Fibroblast of upper back skin (primary cell): ENCODE results near the gene FRAS1.

Source experiments
- DNase-seq: peaks from one replicate; pipeline ENCODE4 v3.0.0-alpha.2; 2013

Gene FRAS1

DNA sequence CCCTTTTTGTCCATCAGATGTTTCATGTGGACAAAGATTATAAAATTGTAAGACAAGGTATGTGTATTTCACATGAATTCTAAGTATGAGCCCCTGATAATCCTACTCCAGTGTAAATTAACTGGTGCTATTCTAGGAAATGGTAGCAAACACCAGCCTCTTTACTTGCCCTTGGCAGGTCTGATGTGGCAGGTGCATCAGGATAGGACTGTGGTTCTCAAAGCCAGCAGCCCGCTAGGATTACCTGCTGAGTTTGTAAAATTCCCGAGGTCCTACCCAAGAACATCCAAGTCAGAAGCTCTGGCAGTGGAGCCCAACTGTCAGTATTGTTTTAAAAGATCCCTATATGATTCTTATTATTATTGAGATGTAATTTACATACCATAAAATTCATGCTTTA, 320.4 kb downstream of the FRAS1 start:
- no peak for DNase-seq

DNA sequence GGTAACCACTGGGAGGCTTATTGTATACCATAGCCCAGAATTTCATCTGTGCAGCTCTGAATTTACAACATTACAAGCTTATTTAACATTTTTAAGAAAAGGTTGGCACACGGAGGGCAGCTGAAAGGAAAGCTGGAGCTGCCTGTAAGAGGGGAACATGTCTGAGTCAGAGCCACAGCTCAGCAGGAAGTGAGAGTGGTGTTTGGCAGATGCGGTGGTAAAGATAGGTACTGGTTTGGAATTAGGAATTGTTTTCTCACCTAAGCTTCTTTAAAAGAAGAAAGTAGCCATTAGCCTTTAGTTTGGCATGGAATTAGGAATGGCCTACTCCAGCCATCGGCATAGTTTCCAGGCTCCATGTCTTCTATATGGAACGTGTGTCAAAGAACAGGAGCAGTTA, 321.9 kb downstream of the FRAS1 start:
- DNase-seq: no peak

DNA sequence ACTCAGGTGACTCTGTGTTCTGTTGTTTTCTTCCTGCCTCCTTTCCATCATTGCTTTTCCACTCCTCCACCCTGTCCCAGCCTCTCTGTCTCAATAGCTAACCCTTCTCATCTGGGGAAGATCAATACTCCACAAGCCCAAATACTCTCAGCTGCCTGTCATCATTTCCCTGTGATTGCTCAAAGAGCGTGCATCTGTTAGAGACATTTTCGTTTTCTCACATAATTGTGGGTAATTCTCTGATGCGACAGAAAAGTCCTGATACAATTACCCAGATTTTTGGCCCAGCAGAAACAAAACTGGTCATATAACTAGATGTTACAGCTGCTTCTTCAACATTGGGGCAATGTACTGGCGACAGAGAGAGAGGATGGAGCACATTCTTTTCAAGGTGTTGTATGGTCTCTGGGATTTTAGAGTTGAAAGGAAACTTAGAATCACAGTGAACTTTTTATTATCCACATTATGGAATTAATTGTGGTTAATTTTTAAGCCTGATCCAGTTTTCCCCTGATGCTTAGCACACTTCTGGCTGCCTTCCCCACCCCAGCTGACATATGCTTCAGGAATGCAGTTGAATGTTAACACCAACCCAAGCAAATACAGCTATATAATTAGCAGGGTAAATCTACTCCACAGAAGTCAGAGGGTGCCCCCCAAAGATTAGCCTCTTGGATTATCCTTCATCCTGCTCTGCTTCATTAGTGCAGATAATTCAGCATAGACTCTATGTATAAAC, 323.0 kb downstream of the FRAS1 start:
- DNase-seq: peak; percentile 59

DNA sequence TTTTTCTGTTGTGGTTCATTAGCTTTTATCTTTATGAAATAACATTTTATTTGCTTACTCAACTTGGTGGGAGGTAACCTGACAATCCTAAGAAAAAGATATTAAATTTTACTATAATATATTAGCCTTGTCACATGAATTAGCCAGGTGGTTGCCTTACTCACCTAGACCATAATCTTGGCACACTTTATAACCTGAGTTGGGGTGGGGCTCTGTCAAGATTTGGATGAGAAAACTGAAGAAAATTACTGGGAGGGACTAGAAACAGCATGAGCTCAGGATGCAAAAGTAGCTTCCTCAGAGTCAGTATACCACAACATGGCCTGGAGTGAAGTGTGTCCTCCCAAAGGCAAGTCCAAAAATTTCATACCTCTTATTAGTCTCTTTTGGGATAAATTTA, 329.6 kb downstream of the FRAS1 start:
- DNase-seq: no peak

DNA sequence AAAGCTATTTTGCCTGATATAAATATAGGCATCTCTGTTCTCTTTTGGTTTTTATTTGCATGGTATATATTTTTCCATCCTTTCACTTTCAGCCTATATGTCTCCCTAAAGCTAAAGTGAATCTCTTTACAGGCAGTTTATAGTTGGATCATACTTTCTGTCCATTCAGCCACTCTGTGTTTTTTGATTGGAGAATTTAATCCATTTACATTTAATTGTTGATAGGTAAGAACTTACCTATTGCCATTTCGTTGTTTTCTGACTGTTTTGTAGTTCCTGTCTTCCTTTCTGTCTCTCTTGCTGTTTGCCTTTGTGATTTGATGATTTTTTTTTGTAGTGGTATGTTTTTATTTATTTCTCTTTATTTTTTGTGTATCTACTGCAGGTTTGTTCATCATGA, 338.5 kb downstream of the FRAS1 start:
- DNase-seq: no peak

DNA sequence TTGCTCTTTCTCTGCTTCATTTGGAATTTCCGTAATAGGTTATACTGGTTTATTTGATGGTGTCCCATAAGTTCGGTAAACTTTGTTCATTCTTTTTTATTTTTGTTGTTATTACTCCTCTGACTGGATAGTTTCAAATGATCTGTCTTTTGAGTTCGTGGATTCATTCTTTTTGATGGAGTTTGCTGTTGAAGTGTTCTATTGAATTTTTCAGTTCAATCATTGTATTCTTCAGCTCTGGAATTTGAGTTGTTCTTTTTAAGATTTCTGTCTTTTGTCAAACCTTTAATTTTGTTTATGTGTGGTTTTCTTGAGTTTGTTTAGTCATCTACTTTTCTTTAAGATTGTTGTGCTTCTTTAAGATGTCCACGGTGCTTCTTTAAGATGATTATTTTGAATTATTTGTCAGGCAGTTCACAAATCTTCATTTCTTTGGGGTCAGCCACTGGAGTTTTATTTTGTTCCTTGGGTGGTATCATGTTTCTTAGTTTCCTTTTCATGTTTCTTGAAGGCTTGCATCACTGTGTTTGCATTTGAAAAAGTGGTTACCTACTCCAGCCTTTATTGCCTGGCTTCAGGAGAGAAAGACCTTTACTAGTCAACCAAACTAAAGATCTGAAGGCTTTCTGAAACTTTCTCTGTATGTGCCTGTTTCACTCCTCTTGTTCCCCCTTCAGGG, 339.6 kb downstream of the FRAS1 start:
- DNase-seq: no peak

DNA sequence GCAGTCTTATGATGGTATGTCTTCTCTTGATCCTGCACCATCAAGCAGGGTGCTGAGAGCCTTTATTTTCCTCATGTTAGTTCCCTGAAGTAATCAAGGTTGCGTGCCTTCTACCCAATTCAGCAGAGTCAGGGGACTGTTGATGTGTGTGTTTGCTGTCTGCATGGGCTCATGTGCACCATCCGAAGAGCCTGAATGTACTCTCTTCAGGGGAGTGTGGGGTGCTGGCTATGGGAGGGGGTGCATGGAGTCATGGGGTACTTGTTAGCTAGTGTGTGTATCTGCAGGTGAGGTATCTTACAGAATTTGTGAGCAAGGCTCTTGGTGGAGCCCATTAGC, 340.1 kb downstream of the FRAS1 start:
- DNase-seq: no peak

DNA sequence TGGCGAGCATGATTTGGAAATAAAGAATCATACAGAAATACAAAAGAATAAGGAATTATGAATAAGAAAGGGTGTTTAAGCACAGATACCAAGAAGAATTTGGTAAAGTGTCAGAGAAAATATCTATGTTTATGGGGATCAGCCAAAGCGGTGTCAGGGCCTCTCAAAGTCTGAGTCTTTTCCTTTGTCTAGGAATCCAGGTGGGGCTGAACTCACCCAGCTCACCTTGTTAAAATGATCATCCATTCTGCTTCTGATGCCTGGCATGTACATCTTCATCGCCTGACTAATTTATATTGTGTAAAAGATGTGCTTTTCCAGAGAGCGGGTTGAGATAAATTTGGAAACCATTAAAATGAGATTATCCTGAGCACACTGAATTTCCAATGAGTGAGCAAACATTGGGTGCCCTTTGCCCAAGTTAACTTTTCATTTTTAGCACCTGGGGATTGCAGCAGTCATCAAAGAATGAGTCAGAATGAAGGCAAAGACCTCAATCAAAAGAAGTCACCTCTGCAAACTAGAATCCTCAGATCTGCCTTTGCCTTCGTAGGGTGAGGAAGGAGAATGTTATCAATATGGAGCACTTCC, 352.6 kb downstream of the FRAS1 start:
- DNase-seq: no peak

DNA sequence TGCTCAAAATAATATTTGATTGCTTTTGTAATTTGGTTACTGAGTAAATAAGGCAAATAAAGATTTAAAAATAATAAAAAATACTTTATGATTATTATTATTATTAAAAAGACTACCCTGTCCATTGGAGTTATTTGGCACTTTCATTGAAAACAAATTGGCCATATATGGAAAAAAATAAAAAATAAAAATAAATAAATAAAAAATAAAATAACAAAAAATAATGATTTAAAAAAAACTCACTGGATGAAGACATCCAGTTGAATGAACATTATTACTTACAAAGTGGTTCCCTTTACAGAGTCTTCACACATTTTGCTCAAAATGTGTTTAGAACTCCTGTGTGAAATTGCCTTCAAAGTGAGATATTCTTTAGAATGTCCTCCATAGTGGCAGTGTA, 353.1 kb downstream of the FRAS1 start:
- DNase-seq: no peak

DNA sequence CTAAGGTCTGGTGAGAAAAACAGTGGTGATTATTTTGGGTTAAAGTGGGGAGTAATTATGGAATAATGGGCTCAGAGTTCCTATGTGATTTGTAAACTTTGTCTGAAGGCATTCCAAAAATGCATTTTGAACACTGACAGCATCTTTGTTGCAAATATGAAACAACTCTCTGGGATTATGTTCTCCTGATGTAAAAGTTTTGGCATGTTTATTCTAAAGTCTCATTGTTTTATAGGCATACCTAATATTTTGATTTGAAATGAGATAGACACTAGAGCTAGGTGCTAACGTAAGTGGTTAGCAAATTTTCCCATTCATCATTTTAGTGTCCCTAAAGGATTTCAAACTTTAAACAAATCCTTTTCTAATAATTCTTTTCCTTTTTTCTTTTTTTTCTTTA, 353.6 kb downstream of the FRAS1 start:
- DNase-seq: peak; percentile 9

DNA sequence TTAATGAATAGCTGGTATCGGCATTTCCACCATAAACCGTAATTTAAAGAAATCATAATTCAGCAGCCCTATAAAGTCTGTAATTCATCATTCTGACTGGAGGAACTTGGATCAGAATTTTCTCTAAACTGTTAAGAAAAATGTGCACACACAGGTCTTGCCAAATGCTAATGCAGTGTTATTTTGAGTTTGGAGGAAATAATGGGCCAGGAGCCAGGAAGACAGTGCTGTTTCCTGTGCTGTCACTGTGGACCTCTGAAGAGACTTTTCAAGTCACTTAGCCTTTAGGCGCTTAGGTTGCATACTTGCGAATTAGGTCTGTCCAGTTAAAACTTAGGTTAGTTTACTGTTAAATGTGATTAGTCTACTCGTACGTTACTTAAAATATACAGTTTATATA, 357.0 kb downstream of the FRAS1 start:
- DNase-seq: peak; percentile 31

DNA sequence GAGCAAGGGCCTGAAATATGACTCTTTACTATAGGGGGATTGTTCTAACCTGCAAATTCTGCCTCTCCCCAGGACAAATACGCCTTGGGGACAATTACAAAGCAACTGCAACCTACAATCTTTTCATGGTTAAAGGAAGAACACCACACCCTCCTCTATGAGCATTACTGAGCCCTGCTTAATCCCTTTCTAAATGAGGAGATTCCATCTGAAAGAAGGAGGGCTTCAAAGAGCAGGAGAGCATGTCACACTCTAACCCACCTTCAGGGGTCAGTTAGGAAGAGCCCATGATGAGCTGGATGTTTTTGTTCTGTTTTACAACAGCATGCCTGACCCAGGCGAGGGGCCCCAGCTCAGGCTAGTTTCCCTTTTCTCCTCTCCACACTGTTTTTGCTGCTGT, 360.5 kb downstream of the FRAS1 start:
- no peak for DNase-seq

DNA sequence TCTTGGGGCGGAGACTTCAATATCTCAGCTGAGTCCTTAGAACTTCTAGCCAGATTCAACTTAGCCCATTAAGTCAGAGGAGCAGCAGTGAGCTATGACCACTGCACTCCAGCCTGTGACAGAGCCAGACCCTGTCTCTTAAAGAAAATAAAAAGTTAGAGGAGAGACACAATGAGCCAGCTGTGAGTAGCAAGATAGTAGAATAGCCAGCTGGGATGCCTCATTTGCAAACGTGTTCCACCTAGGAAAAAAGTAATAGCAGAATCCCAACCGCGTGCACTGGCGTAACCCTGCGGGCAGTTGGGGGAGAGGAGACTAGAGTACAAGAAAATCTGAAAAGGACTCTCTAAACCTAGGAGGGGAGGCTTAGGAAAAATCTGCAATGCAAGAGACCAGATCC, 361.3 kb downstream of the FRAS1 start:
- no peak for DNase-seq

DNA sequence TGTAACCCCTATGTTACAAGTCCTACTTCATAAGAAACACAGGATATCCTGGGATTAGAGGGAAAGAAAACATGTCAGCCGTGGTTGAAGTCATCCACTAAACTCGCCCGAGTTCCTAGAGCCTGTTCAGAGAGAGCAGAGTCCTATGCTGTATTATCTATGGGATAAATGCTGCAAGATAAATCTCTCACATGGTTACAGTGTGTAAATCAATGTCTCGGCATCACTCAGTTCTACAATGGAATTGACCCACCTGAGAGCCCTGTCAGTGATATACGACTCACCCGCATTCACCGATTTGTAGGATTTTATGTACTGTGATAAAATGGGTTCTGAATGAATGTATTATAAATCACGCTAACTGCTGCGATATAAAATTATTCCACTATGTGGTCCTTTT, 366.7 kb downstream of the FRAS1 start:
- DNase-seq: no peak

DNA sequence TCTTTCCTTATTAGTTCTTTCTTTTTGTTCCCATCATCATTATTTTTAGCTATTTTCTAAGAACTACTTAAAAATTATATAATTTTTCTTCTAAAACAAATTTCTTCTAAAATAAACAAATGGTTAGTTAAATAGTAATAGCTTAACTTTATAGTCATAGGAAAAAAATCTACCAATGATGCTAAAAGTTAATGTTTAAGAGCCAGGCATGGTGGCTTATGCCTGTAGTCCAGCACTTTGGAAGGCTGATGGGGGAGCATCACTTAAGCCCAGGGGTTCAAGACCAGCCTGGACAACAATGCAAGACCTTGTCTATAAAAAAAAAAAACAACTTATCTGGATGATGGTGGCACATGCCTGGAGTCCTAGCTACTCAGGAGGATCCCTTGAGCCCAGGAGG, 367.3 kb downstream of the FRAS1 start:
- DNase-seq: no peak

DNA sequence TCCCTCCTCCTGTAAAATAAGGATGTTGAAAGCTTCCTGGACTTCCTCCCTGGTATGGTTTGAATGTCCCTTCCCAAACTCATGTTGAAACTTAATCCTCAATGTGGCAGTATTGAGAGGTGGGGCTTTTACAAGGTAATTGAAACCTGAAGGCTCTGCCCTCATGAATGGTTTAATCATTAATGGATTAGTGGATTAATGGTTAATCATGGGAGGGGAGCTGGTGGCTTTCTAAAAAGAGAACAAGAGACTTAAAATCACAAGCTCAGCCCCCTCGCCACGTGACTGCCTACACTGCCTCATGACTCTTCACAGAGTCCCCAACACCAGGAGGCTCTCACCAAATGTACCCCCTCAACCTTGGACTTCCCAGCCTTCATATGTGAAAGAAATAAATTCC, 369.8 kb downstream of the FRAS1 start:
- DNase-seq: no peak

DNA sequence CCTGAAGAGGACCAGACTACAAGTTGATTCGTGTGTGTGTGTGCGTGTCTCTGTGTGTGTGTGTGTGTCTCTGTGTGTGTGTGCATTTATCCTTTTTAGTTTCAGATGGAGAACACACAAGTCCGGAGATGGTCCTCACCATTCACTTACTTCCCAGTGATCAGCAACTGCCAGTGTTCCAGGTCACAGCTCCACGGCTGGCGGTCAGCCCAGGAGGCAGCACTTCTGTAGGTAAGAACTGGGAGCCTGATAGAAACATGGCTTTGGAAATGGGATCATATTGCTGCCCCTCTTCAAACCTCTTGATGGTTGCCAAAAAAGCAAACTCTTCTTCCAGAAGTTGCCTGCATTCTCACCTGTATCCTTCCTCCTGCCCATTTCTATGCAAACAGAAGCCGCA, 371.9 kb downstream of the FRAS1 start:
- DNase-seq: no peak

DNA sequence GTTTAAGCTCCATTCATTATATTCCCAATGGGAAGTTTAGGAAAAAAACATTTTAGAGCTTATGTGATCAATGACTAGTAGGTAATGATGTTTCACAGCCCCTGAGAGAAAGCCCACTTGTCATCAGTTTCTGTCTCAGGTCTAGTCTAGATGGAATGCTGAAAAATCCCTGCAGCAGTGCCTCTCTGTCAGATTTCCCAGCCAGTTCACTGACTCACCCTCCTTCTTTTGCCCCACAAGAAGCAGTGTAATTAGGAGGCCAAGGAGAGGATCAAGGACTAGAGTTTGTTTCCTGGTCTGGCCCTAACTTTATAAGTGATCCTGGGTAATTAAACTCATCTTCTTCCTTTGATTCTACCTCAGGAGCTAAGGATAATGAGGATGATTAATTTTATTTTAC, 375.8 kb downstream of the FRAS1 start:
- peak; percentile 75 for DNase-seq

DNA sequence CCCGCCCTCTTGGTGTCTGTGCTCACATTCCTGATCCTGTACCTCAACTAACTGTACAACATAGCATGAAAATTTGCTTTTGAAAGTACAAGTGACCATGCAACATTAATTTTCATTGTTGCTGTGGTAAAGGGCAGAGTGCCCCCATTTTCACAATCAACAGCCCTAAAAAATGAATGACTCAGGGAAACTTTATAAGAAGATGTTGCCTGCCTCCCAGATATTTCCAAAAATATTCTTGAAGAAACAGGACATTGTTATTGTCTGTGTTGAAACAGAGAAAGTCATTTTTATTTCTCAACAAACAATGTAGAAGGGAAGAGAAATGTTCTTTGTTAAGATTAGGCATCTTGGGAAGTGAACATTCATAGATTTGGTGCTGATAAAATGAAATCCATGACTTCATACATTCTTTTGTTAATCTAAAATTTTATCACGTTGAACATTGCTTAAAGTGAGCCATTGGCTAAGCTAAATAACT, 380.5 kb downstream of the FRAS1 start:
- DNase-seq: no peak

DNA sequence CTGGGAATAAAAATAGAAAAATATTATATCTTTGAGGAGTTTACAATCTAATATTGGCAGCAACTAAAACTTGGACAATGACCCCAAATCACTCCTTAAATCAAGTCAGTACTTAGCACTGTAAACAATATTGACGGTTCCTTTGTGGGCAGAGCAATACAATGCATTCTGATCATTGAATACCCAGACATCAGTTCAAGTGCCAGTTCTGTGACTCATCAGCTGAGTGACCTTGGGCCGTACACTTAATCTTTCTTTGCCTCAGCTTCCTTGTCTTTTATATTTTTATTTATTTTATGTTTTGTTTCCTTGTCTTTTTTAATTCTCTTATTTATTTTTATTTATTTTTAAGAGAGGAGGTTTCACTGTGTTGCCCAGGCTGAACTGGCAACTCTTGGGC, 382.2 kb downstream of the FRAS1 start:
- DNase-seq: no peak

DNA sequence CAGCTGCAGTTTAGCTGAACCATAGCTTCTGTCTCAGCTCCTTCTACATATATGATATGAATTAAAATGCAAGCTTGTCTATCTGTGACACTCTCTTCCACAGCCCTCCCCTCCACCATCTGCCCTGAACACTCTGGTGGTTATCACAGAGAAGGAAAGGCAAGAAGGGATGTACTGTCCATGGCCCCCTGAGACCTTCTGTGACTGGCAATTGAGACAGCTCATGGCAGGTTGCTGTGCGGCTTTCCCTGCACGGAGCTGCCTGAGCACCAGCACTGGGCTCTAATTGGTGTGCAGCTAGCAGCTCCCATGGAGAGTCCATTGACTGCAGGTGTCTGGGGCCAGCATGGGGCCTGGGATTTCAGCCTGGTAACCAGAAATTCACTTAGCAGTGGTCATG, 384.6 kb downstream of the FRAS1 start:
- no peak for DNase-seq

DNA sequence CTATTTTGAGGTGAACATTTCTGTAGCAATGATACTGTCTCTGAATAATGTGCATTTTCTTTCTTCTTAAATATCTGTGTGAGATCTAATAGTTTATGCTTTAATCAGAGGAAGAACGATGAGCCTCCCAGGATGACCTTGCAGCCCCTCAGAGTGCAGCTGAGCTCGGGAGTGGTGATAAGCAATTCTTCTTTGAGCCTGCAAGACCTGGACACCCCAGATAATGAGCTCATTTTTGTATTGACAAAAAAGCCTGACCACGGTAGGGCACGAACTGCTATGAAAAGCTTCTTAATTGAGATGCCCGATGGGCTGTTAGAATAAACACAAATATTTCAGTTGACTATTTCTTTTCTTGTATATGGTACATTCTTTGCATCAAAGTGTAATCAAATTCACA, 389.5 kb downstream of the FRAS1 start:
- no peak for DNase-seq

DNA sequence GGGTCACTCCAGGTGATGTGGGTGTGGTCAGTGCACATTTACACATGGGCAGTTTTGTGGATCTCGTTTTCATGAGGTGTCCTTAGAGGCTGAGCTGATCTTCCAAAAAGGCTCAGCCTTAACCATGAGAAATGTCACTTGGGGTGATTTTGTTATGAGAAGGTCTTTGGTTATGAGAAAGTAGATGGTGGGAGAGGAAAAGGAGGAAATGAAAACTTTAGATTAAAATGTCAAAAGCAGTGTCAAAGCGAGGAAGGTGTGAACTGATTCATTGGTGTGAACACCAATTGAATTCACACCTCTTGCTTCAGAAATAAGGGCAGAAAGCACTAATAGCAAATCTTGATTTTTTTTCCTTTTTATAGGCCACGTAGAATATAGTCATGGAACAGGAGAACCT, 394.3 kb downstream of the FRAS1 start:
- DNase-seq: no peak

DNA sequence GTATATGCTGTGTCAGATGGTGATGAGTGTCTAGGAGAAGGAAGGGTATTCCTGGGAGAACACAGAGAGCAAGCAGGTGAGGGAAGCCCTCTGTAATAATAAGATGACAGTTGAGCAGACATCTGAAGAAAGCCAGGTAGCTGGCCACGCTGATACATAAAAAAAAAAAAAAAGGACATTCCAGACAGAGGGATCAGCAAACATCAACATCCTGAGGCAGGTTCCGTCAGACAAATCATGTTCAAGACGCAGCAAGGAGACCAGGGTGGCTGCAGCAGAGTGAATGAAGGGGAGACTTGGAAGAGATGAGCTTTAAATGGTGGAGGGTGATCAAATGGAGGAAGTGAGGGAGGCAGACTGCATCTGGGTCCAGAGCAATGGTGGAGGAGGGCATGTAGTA, 396.9 kb downstream of the FRAS1 start:
- DNase-seq: no peak

DNA sequence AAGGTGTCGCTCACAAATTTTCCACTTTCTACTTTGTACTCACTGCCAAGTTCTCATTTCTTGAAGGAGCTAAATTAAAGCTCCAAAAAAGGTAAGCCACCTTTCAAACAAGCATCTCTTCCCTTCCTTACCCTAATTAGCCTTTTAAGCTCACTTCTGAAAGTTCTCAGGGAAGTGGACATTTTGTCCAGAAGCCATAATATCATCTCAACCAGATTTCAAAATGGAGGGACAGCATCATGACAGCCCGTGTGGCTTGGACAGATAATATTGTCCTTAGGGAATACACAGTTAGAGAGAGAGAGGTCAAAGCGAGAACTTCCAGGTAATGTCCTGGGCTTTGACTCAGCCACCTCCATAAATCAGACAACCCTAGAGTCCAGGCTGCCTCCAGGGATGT, 400.6 kb downstream of the FRAS1 start:
- no peak for DNase-seq
